ENCODE measurements around the gene PGS1.

The PGS1 gene

DNA sequence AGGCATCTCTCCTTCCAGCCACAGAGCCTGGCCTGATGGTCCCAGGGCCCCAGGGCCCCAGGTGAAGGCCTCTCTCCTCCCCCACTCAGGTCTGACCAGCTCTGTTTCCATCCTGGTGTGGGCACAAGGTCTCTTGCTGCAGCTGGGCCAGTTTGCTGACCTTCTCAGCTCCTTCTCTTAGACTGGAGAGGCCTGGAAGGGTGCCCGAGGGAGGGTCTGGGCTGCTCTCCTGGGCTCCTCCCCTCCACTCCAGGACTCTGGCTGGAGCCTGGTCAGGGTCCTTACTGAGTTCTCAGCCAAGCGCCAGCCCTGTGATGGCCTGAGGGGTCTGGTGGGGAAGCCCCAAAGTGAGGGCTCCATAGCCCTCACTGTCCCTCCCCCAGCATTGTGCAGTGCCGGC lies 31.0 kb upstream of the PGS1 start:
- DNase-seq (ENCODE audit: low read depth): no peak

DNA sequence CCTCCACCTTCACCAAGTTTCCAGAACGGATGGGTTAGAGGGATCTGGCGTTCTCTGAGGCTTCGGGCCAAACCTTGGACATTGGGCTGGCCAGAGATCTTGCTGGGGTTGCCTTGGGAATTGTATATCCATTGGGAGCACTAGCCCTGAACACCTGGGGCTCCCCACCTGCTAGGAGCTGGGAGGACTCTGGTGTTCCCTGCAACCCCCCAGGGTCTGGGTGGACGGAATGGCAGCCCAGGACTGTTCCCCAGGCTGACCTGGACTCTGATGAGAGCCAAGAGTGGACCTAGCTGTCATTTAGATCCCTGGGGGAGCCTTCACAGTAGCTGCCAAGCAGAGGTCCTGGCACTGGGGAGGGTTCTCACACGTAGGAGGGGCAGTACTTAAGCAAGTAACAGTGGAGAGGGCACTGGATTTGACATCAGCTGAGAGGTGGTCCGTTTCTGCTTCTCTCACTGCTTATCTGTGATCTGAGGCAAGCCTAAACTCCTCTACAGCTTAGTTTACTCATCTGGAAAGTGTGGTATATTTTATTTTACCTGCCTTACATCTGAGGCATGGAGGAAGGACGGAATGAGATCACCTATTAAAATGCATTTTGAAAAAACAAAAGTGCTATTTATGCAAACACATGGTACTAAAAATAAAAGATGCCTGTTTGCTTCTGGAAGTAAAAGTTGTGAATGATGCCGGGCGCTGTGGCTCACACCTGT lies 30.2 kb upstream of the PGS1 start:
- no peak for DNase-seq (ENCODE audit: low read depth)

DNA sequence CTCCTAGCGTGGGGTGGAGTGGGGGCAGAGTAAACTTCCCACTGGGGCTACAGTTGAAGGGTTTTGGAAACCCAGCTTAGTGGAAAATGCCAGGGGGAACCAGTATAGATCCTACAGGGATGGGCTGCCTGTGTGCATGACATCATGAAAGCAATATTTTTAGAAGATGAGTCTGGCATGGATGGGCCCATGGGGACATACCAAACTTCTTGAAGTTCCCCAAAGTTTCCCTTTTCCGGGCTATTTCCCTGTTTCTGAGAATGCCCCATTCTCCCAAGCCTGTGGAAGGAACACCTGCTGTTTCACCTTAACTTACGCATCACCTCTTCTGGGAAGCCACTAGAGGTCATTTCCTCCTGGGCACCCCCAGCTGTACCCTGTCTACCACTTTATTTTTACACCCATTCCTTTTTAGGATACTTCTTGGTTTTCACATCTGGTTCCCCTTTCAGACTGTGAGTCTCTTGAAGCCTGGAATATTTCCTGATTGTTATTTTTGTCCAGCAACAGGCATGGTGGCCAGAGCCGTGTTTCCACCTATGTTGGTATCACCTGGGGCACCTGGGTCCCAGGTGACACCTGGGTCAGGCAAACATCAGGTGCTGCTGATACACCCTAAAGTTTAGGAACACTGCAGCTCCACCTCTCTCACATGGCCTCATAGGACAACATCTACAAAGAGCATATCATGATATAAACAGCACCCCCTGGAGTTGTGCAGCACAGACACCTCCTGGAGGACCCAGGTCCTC lies 28.4 kb upstream of the PGS1 start:
- DNase-seq (ENCODE audit: low read depth): no peak

DNA sequence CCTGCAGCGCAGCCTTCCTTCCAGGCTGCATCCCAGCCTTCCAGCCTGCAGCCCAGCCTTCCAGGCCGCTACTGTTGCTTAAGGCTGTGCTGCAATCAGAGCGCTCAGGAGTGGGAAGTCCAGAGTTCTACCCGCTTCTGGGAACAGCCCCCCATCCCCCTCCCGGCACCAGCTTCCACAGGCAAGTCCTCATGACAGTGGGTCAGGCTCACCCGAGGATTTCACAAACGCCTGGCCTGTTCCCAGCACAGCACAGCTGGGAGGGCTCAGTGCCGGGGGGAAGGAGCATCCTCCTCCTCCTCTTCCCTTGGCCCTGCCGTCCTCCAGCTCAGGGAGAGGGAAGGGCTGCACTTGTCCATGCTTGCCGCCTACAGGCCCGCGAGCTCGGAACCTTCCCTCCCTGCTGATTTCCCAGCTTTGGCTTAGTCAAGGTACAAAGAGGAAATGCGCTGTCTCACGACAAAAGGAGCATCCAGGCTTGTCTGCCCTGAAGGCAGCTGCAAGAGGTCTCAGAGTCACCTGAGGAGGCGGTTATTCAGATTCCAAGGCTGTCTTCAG lies 26.9 kb upstream of the PGS1 start:
- no peak for DNase-seq (ENCODE audit: low read depth)

DNA sequence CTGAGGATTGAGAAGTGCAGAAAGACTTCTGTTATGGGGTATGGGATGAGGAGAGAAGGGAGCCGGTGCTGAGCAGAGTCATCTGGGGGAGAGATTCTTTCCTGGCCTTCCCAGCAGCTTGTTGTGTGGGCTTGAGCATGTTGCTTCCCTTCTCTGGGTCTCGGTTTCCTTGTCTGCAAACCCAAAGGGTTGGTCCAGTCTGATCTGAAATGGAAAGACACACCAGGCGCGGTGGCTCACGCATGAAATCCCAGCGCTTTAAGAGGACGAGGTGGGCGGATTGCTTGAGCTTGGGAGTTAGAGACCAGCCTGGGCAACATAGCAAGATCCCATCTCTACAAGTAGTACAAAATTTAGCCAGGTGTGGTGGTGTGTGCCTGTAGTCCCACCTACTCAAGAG lies 24.6 kb upstream of the PGS1 start:
- no peak for DNase-seq (ENCODE audit: low read depth)

DNA sequence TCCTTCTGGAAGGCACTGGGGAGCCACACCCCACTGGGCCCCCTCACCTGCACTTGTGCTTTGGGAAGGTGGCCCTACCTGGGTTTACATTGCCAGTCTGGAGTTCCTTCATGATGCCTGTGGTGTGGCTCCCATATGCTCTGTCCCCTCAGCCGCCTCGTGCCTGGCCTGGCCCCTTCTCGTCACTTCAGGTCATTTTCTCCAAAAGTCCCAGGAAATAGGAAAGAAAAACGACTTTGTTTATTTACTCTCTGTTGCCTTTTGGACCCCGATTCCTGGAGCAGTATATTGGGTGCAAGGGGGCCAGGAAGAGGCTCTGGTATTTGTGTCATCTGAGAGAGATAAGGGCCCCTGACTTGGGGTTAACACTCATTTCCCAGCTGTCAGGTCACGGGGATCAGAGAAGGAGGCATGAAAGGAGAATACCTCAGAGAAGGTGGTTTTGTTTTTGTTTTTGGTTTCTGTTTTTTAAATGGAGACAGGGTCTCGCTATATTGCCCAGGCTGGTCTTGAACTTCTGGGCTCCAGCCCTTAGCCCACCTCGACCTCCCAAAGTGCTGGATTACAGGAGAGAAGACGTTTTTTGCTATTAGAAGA lies 23.3 kb upstream of the PGS1 start:
- no peak for DNase-seq (ENCODE audit: low read depth)

DNA sequence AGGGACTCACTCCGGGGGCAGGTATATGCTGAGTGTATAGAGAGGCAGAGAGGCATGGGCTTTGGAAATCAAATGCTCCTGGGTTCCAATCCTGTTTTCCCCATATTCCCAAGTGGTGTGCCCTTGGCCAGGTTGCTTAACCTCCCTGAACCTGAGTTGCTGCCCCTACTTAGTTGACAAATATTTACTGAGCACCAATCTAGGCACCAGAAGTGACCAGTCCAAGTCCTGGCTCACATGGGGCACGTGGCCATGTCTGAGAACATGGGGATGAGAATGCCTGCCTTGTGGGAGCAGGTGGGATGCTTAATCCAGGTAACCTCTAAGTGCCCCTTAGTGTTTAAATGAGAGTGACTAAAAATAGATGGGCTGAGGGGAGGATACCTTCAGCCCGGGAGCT lies 22.7 kb upstream of the PGS1 start:
- no peak for DNase-seq (ENCODE audit: low read depth)

DNA sequence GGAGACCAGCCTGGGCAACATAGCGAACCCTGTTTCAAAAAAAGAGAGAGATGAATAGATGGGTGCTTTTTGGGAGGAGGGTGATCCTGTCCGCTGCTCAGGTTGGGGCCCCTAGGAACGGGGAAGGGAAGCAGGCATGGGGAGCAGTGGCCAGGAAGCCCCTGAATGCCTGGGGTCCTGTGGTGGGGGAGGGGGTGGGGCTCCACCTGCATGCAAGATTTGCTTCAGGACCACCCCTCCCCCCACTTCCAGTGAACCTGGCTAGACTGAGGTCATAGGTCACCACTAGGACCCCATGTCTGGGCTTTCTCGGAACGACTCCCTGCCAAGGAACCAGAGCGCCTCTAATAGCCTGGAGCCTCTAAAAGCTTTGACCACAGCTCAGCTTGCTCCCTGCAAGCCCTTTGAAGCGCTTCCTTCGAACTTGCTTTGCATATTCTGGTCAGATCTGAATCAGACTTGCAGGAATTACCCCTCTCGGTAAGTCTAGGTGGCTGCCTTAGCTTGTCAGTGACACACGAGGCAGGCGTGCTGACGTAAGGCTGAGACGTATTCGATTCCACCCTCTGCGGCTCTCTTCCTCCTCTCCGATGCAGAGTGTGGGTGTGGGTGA lies 22.2 kb upstream of the PGS1 start:
- DNase-seq (ENCODE audit: low read depth): peak; percentile 67

DNA sequence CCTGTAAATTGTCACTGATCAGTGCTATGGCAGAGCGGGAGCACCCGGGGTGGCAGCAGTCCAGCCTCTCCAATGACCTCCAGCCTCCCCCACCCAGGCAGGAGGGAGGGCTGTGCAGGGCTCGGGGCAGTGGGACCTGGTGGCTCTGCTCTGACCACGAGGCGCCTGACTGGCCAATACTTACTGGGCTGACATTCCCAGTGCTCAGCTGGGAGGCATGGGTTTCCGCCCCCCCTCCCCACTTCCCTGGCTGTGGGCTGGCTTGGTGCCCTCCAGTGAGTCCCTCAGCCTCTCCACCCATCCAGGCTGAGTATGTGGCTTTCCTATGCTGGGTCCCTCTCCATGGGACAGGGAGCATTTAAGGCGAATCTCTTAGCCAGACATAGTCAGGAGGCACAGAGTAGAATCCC lies 21.3 kb upstream of the PGS1 start:
- no peak for DNase-seq (ENCODE audit: low read depth)

DNA sequence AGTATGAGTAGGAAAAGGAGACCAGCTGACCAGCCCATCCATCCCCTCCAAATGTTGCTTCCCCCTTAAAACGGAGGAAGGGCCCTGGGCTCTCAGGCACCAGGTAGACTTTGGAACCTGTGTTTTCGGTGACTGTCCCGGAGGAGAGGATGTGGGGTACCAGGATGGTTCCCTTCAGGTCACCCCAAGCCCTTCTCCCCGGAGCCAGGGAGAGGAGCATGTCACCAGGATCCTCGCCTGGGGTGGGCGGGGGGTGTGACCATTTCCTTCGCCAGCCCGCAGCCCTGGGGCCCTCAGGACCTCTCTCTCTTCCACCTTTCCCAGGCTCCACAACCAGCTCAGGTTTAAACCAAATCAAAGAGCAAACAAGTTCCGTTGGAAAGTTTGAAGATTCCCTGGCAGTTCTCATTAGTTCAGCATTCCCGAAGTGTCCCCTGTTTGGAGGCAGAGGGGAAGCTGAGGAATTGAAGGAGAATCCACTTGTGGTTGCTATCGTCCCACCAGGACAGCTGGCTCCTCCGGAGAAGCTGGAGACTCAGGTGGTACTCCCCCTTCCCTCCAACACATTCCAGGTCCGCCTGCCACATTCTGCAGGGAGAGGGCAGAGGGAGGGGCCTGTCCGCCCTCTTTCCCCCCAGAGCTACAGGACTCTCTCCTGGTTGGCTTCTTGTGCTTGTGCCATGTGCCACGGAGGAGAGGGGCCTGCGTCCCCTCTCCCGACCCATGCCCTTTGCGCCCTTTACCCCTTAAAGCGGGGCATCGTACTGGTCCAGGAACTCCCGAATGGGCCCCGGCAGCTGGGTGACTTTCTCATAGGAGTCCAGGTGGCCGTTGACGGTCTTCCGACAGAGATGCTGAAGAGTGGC lies 20.5 kb upstream of the PGS1 start:
- no peak for DNase-seq (ENCODE audit: low read depth)

DNA sequence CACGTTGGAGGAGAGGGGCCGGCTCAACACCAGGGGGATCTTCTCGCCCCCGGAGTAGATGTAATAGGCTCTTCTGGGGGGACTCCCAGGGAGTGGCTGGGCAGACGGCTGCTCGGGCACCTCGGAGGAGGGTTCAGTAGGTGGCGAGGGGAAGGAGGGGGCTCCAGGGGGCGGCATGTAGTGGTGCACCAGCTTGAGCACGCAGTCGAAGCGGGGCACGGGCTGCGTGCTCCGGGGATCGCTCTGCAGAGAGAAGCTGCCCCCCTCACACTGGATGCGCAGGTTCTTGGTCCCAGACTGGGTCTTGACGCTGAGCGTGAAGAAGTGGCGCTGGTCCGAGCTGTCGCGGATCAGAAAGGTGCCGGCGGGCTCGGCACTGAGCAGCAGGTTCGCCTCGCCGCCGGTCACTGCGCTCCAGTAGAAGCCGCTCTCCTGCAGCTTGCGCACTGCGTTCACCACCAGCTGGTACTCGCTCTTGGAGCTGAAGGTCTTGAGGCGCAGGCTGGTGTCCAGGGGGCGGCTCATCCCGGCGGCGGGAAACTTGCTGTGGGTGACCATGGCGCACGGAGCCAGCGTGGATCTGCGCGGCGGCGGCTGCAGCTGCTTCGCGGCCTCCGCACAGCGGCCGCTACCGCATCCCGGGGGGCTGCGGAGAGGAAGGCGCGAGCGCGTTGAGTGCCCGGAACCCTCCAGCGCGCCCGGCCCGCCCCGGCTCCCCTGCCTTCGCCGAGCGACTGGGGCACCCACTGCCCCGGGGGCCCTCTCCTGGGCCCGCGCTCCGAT lies 19.7 kb upstream of the PGS1 start:
- DNase-seq (ENCODE audit: low read depth): no peak

DNA sequence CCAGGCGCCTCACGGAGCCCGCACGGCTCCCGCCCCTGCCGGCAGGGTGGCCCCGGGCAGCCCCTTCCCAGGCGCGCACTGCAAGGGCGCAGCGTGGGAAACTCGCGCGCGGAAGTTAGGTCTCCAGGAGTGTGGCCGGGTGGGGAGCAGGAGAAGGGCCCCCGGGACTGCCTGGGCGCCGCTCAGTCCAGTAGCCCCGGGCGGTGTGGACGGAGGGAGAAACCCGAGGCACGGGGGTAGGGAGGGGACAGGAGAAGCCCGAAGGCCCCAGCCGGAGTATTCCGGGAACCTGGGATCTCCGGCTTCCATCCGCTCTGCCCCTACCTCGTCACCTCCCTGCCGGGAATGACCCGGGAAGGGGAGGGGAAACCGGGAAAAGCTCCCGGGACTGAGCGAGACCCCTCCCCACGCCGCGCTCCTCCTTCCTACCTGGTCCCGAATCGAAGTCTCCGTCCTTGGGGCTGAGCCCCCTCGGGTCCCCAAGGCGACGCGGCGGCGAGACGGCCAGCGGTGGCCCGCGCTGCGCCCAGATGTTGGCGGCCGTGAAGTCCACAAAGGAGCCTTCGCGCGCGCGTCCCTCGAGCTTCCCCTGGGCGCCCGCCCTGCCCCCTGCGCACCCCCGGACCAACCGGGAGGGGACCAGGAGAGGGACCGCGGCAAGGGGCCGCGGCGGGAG lies 19.0 kb upstream of the PGS1 start:
- DNase-seq (ENCODE audit: low read depth): no peak

DNA sequence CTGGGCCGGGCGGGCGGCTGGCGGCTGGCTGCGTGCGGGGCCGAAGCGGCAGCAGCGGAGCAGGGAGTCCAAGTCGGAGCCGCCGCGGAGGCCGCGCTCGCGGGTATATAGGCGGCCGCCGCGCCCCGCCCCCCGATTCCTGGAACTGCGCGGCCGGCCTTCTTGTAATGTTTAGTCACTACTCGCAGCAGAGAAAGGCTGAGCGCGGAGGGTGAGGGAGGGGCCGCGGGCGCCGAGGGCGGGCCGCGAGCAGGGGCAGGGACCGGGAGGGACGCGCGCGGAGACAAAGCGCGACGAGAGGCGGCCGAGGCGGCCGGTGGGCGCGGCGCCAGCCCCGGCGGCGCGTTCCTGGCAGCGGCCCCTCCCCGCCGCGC lies 18.5 kb upstream of the PGS1 start, which contains the start of gene SOCS3:
Gene SOCS3 (minus strand): TSS at position 81 of the 374 bp plus-strand sequence. CDS start 982 bp downstream, outside the sequence.
- peak; percentile 94 for DNase-seq (ENCODE audit: low read depth)

DNA sequence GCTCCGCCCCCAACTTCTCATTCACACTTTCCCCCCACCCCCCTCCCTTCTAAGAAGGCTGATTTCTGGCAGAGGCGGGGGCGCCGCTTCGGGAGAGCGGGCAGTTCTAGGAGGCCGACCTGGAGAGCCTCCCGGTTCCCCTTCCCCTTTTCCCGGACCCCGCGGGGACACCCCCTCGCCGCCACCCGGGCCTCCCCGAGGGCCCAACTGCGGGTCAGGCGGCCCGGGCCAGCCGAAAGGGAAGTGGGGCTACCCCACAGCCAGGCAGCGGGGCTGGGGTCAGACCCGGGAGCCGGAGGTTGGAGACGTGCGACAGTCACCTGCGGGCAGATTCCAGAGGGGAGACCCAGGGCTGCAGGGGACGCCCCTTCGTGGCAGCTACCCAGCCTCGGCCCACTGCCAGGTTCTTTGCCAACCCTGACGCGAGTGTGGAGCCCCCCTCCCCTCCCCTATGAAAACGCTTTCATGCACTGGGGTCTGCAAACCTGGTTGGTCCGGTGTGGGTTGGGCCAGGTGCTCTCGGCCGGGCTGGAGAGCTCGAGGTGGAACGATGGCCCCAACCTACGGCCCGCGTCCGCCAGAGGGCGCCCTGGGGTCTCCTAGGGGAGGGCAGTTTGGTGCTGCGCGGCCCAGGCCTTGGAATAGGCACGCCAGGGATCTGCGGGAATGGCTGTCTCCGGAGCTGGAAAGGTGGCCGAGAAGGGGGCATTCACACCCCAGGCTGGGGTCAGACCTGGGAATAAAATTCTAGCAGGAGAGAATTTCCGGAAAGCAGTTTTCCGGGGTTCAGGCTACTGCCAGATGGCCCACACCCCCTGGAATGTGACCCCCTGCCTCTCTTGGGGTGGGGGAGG lies 17.9 kb upstream of the PGS1 start:
- DNase-seq (ENCODE audit: low read depth): peak; percentile 95

DNA sequence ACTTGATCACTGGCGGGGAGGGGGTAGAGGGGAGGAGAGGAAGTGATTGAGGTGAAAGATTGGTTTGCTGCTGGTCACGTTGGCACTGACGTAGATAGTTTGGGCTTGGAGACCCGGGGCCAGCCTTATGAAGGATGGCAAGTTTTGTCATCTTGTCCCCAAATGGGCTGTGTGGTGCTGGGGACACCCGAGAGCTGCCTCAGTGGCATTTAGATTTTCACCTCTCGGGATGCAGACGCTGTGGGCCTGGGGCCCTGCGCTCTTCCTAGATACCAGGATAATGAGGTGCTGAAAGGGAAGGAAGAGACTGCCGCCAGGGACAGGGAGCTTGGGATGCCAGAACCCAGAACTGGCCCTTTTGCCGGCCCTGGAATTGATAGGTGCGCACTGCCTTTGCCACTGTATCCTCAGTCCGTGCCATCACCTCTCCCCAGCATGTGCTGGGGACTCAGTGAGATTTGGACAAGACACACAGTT lies 17.2 kb upstream of the PGS1 start:
- DNase-seq (ENCODE audit: low read depth): no peak

DNA sequence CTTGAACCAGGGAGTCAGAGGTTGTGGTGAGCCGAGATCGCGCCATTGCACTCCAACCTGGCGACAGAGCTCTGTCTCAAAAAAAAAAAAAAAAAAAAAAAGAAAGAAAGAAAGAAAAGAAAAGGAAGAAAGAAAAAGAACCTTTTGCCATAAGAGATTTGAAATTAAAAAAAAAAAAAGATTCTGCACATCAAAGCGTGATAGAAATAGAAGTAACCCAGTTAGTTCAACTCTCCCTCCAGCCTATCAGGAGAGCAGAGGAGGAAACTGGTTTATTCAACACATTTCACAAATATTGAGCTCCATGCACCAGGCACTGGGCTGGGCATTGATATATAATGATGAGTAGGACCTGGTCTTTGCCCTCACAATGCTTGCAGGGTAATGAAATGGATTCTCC lies 16.2 kb upstream of the PGS1 start:
- DNase-seq (ENCODE audit: low read depth): no peak

DNA sequence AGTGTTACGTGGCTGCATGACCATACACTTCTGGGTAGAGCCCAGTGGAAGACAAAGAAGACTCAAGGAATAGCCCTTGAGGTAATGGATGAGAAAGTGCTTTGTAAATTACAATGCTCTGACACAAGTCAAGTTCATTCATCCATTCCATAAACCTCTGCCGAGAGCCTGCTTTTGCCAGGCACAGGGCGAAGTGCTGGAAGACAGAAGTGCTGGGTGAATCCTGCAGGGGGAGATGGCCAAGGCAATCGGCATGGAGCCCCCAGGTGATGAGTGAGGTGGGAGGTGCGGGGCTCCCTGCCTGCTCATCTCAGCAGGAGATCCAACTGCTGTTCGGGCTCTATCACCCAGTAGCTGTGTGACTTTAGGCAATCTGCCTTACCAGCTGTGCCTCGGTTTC lies 15.8 kb upstream of the PGS1 start:
- no peak for DNase-seq (ENCODE audit: low read depth)

DNA sequence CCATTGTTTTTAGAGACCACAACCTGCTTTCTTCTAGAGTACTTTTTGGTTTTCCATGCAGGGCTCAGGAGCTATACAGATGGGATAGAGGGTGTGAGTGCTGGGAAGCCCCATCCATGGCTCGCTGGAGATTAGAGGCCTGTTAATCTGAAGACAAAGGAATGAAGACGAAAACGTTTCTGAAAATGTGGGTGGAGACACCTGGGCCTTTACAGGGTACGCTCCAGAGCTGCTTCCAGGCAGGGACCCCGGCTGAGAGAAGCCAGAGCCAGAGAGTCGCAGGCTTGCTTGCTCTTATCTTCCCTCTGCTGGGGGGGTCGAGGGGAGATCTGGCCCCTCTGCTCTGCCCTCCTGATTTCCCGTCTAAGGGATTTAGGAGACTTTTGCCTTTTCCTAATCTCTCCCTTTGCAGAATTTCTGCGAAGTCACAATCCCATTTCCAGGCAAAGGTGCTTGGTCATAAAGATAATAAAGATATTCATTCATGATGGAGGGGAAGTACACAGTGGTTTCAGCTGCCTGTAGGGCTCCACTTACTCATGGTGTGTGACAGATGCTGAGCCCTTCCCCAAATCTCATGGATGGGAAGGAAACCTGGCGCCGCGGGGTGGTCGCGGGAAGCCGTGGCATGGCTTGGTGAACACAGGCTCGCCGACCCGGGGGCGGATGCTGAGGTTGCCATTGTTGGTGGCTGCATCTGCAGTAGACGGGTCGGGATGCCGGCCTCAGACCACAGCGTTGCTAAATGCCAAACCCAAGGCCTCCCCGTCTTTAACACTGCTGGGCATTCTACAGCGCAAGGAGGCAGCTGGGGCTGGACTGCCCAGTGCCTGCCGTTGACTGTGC lies 13.8 kb upstream of the PGS1 start:
- DNase-seq (ENCODE audit: low read depth): no peak
